ENCODE data around the gene SCAMP1.
"Not testable (repeated sequence)": the region's sequence is repeated elsewhere in the genome, so short reads cannot be mapped to it uniquely, and the experiment has no call there.

The SCAMP1 gene

GRCh38 chr5:78359831-78360673 is at the start of gene SCAMP1:
SCAMP1 (plus strand) TSS chr5:78360617; CDS start chr5:78360672, 55 bp downstream.
- peak; percentile 71 to 92 for DNase-seq (ENCODE audit: low read depth in 2 of 2)

- DNase-seq (ENCODE audit: low read depth in 2 of 2), result no peak
These were observed 42.9 kb upstream of the SCAMP1 start for GRCh38 chr5:78317515-78317914.

GRCh38 chr5:78318337-78318736 is 42.1 kb upstream of the SCAMP1 start:
- DNase-seq (ENCODE audit: low read depth in 2 of 2), result no peak

- no peak for DNase-seq (ENCODE audit: low read depth in 2 of 2)
These were observed 40.0 kb upstream of the SCAMP1 start for GRCh38 chr5:78320401-78320800.

GRCh38 chr5:78323241-78323640 is 37.2 kb upstream of the SCAMP1 start:
- no peak for DNase-seq (ENCODE audit: low read depth in 2 of 2)

GRCh38 chr5:78326930-78327329 is 33.5 kb upstream of the SCAMP1 start:
- no peak for DNase-seq (ENCODE audit: low read depth in 2 of 2)

- DNase-seq (ENCODE audit: low read depth in 2 of 2), result no peak
These were observed 32.5 kb upstream of the SCAMP1 start for GRCh38 chr5:78327761-78328510.

- DNase-seq (ENCODE audit: low read depth in 2 of 2), result no peak
These were observed 31.7 kb upstream of the SCAMP1 start for GRCh38 chr5:78328585-78329173.

- no peak for DNase-seq (ENCODE audit: low read depth in 2 of 2)
These were observed 28.8 kb upstream of the SCAMP1 start for GRCh38 chr5:78331523-78332080.

- DNase-seq (ENCODE audit: low read depth in 2 of 2), result no peak
These were observed 25.6 kb upstream of the SCAMP1 start for GRCh38 chr5:78334811-78335210.

- DNase-seq (ENCODE audit: low read depth in 2 of 2), result no peak
These were observed 24.4 kb upstream of the SCAMP1 start for GRCh38 chr5:78335976-78336375.

- no peak for DNase-seq (ENCODE audit: low read depth in 2 of 2)
These were observed 23.7 kb upstream of the SCAMP1 start for GRCh38 chr5:78336698-78337097.

- DNase-seq (ENCODE audit: low read depth in 2 of 2), result no peak
These were observed 20.6 kb upstream of the SCAMP1 start for GRCh38 chr5:78339617-78340436.

- DNase-seq (ENCODE audit: low read depth in 2 of 2), result no peak
These were observed 19.0 kb upstream of the SCAMP1 start for GRCh38 chr5:78341440-78341839.

- no peak for DNase-seq (ENCODE audit: low read depth in 2 of 2)
These were observed 14.9 kb upstream of the SCAMP1 start for GRCh38 chr5:78345485-78345884.

GRCh38 chr5:78353520-78353919 is 6.9 kb upstream of the SCAMP1 start:
- no peak for DNase-seq (ENCODE audit: low read depth in 2 of 2)

- no peak for DNase-seq (ENCODE audit: low read depth in 2 of 2)
These were observed 6.2 kb upstream of the SCAMP1 start for GRCh38 chr5:78354066-78354670.

GRCh38 chr5:78355561-78355960 is 4.9 kb upstream of the SCAMP1 start:
- no peak for DNase-seq (ENCODE audit: low read depth in 2 of 2)

GRCh38 chr5:78359455-78359830 is 974 bp upstream of the SCAMP1 start:
- DNase-seq (ENCODE audit: low read depth in 2 of 2), result not testable (repeated sequence)

GRCh38 chr5:78360674-78360923 is 182 bp downstream of the SCAMP1 start:
- DNase-seq (ENCODE audit: low read depth in 2 of 2), result no peak

GRCh38 chr5:78360924-78361630 is 660 bp downstream of the SCAMP1 start:
- DNase-seq (ENCODE audit: low read depth in 2 of 2), result peak; percentile 21 to 33

Measured in stimulated activated CD4-positive, alpha-beta T cell treated with anti-CD3 and anti-CD28 coated beads, Interleukin-1b, Interleukin-23, amount 100 ng/mL, for 1 hour (primary cell).